ENCODE results near the gene MOB3A.

DNA sequence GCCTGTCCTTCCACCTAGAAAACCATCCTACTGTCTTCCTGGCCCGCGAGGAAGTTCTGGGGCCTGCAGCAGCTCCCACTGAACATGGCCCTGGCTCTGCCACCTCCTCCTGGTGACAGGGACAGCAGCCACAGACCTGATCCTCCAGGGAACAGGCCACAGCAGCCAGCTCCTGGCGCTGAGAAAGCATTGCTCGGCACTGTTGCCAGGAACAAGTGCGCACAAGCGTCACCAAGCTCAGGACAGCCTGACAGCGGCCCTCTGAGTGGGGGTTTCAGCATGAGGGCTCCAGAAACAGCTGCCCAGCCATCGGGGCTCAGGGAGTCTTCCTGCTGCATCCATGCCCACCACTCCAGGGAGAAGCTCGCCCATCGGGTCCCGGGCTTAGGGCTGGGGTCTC is 33.4 kb upstream of the MOB3A start:
- no peak for TF ChIP-seq POLR2A (IDR thresholded peaks at IDR 0.05)
- TF ChIP-seq POLR2AphosphoS5 (IDR thresholded peaks at IDR 0.05), result no peak
- TF ChIP-seq, protein P1, sequence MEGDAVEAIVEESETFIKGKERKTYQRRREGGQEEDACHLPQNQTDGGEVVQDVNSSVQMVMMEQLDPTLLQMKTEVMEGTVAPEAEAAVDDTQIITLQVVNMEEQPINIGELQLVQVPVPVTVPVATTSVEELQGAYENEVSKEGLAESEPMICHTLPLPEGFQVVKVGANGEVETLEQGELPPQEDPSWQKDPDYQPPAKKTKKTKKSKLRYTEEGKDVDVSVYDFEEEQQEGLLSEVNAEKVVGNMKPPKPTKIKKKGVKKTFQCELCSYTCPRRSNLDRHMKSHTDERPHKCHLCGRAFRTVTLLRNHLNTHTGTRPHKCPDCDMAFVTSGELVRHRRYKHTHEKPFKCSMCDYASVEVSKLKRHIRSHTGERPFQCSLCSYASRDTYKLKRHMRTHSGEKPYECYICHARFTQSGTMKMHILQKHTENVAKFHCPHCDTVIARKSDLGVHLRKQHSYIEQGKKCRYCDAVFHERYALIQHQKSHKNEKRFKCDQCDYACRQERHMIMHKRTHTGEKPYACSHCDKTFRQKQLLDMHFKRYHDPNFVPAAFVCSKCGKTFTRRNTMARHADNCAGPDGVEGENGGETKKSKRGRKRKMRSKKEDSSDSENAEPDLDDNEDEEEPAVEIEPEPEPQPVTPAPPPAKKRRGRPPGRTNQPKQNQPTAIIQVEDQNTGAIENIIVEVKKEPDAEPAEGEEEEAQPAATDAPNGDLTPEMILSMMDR (IDR thresholded peaks at IDR 0.05), result no peak
- TF ChIP-seq EP300 (IDR thresholded peaks at IDR 0.05), result no peak

Data from stomach (tissue), 4 donors.